KMS-11 (cell line): ENCODE results near the gene PPEF1.

Experiments
- H2AFZ ChIP-seq: fragments of 200-600 bp; sonication (generic); 2 replicates; pipeline ENCODE4 v1.6.1; 2016; ENCODE audit warnings: antibody characterized with exemption, mixed run types, low read depth
- H3K27ac ChIP-seq: fragments of 200-600 bp; sonication (generic); 2 replicates; pipeline ENCODE4 v1.6.1; 2016; ENCODE audit warnings: mild to moderate bottlenecking, mixed run types
- H3K27me3 ChIP-seq: fragments of 200-600 bp; sonication (generic); 2 replicates; pipeline ENCODE4 v1.6.1; 2017; ENCODE audit warnings: mild to moderate bottlenecking, low read depth, mixed run types, moderate library complexity; ENCODE audit not compliant: insufficient read depth
- H3K36me3 ChIP-seq: fragments of 200-600 bp; sonication (generic); 2 replicates; pipeline ENCODE4 v1.6.1; 2017; ENCODE audit warnings: mild to moderate bottlenecking, mixed run types; ENCODE audit not compliant: insufficient read depth
- H3K4me1 ChIP-seq: fragments of 200-600 bp; sonication (generic); 2 replicates; pipeline ENCODE4 v1.6.1; 2016; ENCODE audit warnings: mild to moderate bottlenecking, low read depth, mixed run types; ENCODE audit not compliant: poor library complexity, severe bottlenecking
- H3K4me2 ChIP-seq: fragments of 200-600 bp; sonication (generic); 2 replicates; pipeline ENCODE4 v1.7.0; 2016; ENCODE audit warnings: mild to moderate bottlenecking, mixed run types
- H3K4me3 ChIP-seq: fragments of 200-600 bp; sonication (generic); IDR thresholded peaks from 2 replicates; pipeline ENCODE4 v1.6.1; 2017; ENCODE audit warnings: low read depth, low read length, mixed read lengths; ENCODE audit not compliant: insufficient read depth
- H3K79me2 ChIP-seq: fragments of 200-600 bp; sonication (generic); 2 replicates; pipeline ENCODE4 v1.6.1; 2016; ENCODE audit warnings: low read depth, mixed run types; ENCODE audit not compliant: insufficient read depth
- H3K9ac ChIP-seq: fragments of 200-600 bp; sonication (generic); 2 replicates; pipeline ENCODE4 v1.6.1; 2016; ENCODE audit warnings: mild to moderate bottlenecking, mixed run types
- H4K20me1 ChIP-seq: fragments of 200-600 bp; sonication (generic); 2 replicates; pipeline ENCODE4 v1.6.1; 2016; ENCODE audit warnings: mild to moderate bottlenecking, mixed run types; ENCODE audit not compliant: insufficient read depth
- CTCF ChIP-seq: fragments of 200-600 bp; sonication (generic); conservative IDR thresholded peaks from 2 replicates; pipeline ENCODE4 v1.6.1; 2017; ENCODE audit warnings: low read depth, mild to moderate bottlenecking, antibody characterized with exemption, low read length, moderate library complexity, mixed read lengths

The PPEF1 gene

GRCh38 chrX:18871161-18871890 is 163.9 kb downstream of the PPEF1 start:
- TF ChIP-seq CTCF = no peak
- Histone ChIP-seq H3K79me2 (no peaks in the 10 kb centered on the region), H2AFZ (no peak overlapping the region), H4K20me1 (no peaks in the 10 kb centered on the region), H3K4me3 (no peak overlapping the region), H3K27me3 (no peaks in the 10 kb centered on the region), H3K4me2 (no peak overlapping the region), H3K27ac (no peak overlapping the region), H3K36me3 (no peaks in the 10 kb centered on the region), H3K9ac (no peak overlapping the region), H3K4me1 (no peaks in the 10 kb centered on the region)

GRCh38 chrX:18871970-18872369 is 164.5 kb downstream of the PPEF1 start:
- Histone ChIP-seq H4K20me1 (no peaks in the 10 kb centered on the region), H3K27me3 (no peaks in the 10 kb centered on the region), H3K4me3 (no peak overlapping the region), H3K4me1 (no peaks in the 10 kb centered on the region), H3K27ac (no peak overlapping the region), H3K9ac (no peak overlapping the region), H3K36me3 (no peaks in the 10 kb centered on the region), H2AFZ (no peak overlapping the region), H3K4me2 (no peak overlapping the region), H3K79me2 (no peaks in the 10 kb centered on the region)
- TF ChIP-seq CTCF = no peak

- Histone ChIP-seq H3K4me3 (no peak overlapping the region), H3K4me2 (no peak overlapping the region), H3K79me2 (no peaks in the 10 kb centered on the region), H3K36me3 (no peaks in the 10 kb centered on the region), H3K4me1 (no peaks in the 10 kb centered on the region), H3K9ac (no peak overlapping the region), H2AFZ (no peak overlapping the region), H4K20me1 (no peaks in the 10 kb centered on the region), H3K27ac (no peak overlapping the region), H3K27me3 (no peaks in the 10 kb centered on the region)
- TF ChIP-seq CTCF = no peak
Observed at GRCh38 chrX:18872621-18873020, 165.2 kb downstream of the PPEF1 start.

GRCh38 chrX:18873189-18873791 is 165.8 kb downstream of the PPEF1 start:
- no peaks in the 10 kb centered on the region for H3K27me3 ChIP-seq
- H2AFZ ChIP-seq = no peak overlapping the region
- H3K27ac ChIP-seq = no peak overlapping the region
- no peaks in the 10 kb centered on the region for H3K4me1 ChIP-seq
- no peaks in the 10 kb centered on the region for H4K20me1 ChIP-seq
- H3K4me3 ChIP-seq = no peak overlapping the region
- no peak for TF ChIP-seq CTCF
- H3K79me2 ChIP-seq = no peaks in the 10 kb centered on the region
- no peak overlapping the region for H3K4me2 ChIP-seq
- H3K36me3 ChIP-seq = no peaks in the 10 kb centered on the region
- H3K9ac ChIP-seq = no peak overlapping the region
